ENCODE results near the gene TMEM178A. TPM values are rescaled to one million over a fixed set of nuclear protein-coding genes. Genes with fewer than 3 reads are reported as not detected.

Gene TMEM178A
- total RNA-seq, 1 donor from 2014 or later: 1.6 TPM

DNA sequence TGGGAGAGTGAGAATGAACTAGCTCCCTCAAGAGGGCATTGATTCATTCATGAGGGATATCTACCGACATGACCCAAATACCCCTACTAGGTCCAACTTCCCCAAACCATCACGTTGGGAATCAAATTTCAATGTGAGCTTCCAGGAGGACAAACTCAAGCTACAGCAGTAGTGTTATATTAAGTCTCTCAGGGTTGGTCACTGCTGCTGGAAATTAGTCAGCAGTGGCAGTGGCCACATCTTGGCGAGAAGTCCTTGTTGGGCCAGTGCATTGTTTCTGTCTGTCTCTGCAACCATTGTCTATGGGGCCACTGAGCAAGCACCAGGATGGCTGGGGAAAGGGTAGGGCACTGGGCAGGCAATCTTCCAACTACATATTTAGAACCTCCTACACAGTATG lies 65.8 kb downstream of the TMEM178A start:
- Mint-ChIP-seq H3K27ac (ENCODE audit: unreplicated experiment) (no peak overlapping the region), H3K27me3 (ENCODE audit: unreplicated experiment) (no peaks in the 10 kb centered on the region), H3K9me3 (ENCODE audit: unreplicated experiment) (peaks cover 4% of the 10 kb centered on the region), H3K4me1 (ENCODE audit: unreplicated experiment) (peaks cover 22% of the 10 kb centered on the region), H3K36me3 (ENCODE audit: unreplicated experiment) (peaks cover 19% of the 10 kb centered on the region), H3K4me3 (ENCODE audit: unreplicated experiment) (no peak overlapping the region)
- TF ChIP-seq, protein P1, sequence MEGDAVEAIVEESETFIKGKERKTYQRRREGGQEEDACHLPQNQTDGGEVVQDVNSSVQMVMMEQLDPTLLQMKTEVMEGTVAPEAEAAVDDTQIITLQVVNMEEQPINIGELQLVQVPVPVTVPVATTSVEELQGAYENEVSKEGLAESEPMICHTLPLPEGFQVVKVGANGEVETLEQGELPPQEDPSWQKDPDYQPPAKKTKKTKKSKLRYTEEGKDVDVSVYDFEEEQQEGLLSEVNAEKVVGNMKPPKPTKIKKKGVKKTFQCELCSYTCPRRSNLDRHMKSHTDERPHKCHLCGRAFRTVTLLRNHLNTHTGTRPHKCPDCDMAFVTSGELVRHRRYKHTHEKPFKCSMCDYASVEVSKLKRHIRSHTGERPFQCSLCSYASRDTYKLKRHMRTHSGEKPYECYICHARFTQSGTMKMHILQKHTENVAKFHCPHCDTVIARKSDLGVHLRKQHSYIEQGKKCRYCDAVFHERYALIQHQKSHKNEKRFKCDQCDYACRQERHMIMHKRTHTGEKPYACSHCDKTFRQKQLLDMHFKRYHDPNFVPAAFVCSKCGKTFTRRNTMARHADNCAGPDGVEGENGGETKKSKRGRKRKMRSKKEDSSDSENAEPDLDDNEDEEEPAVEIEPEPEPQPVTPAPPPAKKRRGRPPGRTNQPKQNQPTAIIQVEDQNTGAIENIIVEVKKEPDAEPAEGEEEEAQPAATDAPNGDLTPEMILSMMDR (IDR thresholded peaks at IDR 0.05): no peak
- no peak for DNase-seq (ENCODE audit: extremely low spot score, unreplicated experiment)

DNA sequence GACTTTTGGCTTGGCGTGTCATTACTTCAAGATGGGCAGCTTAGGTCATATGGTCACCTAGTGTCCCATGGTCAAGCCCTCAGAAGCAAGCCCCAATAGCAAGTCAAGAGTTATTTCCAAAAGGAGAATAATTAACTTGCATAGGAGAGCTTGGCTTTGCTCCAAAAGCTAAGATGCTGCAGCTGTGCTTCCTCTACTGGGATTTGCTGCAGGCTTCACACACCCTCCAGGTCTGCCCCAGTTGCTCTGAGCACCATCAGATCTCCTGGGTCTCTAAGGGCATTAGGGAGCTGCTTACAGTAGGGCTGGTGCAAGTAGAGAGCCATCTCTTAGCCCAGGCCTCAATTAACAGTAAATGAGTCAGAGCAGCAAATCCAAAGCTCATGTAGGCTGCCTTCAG lies 66.8 kb downstream of the TMEM178A start:
- no peak for DNase-seq (ENCODE audit: extremely low spot score, unreplicated experiment)
- Mint-ChIP-seq H3K9me3 (ENCODE audit: unreplicated experiment) (peaks cover 4% of the 10 kb centered on the region), H3K27me3 (ENCODE audit: unreplicated experiment) (no peaks in the 10 kb centered on the region), H3K27ac (ENCODE audit: unreplicated experiment) (no peak overlapping the region), H3K4me1 (ENCODE audit: unreplicated experiment) (peaks cover 29% of the 10 kb centered on the region), H3K36me3 (ENCODE audit: unreplicated experiment) (peaks cover 19% of the 10 kb centered on the region), H3K4me3 (ENCODE audit: unreplicated experiment) (no peak overlapping the region)
- TF ChIP-seq, protein P1 (IDR thresholded peaks at IDR 0.05): no peak

DNA sequence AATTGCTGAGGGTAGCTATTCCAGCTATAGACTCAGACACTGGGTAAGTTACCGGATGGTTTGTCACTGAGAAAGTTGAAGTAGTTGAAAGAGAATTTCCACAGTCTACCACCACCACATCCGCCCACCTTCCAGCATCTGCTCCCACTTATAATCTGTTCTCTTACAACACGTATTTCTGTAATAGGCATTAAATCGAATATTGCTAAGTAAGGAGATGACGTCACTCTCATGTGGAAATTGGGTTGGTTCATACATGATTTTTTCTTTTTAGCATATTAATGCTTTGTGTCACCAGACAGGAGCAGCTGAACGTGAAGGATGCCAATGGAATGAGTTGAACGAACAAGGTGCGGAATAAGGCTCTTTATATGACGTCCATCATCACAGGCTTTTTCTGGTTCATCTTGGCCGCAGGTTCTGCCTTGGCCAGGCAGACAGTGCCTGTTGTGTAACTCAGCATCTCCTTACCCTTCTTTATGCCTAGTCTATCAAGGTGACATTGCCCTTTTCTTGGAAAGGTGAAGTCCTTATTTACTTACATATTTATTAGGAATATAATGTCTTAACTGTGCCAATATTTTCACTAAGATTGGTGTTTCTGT lies 67.5 kb downstream of the TMEM178A start:
- H3K36me3 Mint-ChIP-seq (ENCODE audit: unreplicated experiment): peaks cover 22% of the 10 kb centered on the region
- no peak for DNase-seq (ENCODE audit: extremely low spot score, unreplicated experiment)
- peaks cover 32% of the 10 kb centered on the region for H3K4me1 Mint-ChIP-seq (ENCODE audit: unreplicated experiment)

DNA sequence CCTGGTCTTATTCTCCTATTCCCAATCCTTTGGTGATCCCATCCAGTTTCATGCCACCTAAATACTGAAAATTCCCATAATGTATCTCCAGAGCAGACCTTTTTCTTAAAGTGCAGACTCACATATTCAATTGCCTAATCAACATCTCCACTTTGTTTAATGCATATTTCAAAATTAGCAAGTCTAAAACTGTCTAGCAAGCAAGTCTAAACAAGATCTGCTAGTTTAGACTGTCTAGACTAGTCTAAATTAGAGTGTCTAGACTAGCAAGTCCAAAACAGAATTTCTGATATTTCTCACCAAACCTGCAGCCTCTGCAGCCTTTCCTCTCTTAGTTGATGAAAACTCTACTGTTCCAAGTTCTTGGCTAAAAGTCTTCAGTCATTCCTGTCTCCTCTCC lies 68.7 kb downstream of the TMEM178A start:
- Mint-ChIP-seq H3K4me3 (ENCODE audit: unreplicated experiment) (no peak overlapping the region), H3K4me1 (ENCODE audit: unreplicated experiment) (peaks cover 26% of the 10 kb centered on the region), H3K9me3 (ENCODE audit: unreplicated experiment) (peaks cover 4% of the 10 kb centered on the region), H3K27ac (ENCODE audit: unreplicated experiment) (no peak overlapping the region), H3K27me3 (ENCODE audit: unreplicated experiment) (no peaks in the 10 kb centered on the region), H3K36me3 (ENCODE audit: unreplicated experiment) (peaks cover 25% of the 10 kb centered on the region)
- TF ChIP-seq, protein P1 (IDR thresholded peaks at IDR 0.05): no peak
- DNase-seq (ENCODE audit: extremely low spot score, unreplicated experiment): no peak

More for the DNA sequence above, 67.5 kb downstream of the TMEM178A start:
- no peak overlapping the region for H3K4me3 Mint-ChIP-seq (ENCODE audit: unreplicated experiment)
- no peaks in the 10 kb centered on the region for H3K27me3 Mint-ChIP-seq (ENCODE audit: unreplicated experiment)
- TF ChIP-seq, protein P1 (IDR thresholded peaks at IDR 0.05): no peak
- H3K9me3 Mint-ChIP-seq (ENCODE audit: unreplicated experiment): peaks cover 4% of the 10 kb centered on the region
- H3K27ac Mint-ChIP-seq (ENCODE audit: unreplicated experiment): no peak overlapping the region

DNA sequence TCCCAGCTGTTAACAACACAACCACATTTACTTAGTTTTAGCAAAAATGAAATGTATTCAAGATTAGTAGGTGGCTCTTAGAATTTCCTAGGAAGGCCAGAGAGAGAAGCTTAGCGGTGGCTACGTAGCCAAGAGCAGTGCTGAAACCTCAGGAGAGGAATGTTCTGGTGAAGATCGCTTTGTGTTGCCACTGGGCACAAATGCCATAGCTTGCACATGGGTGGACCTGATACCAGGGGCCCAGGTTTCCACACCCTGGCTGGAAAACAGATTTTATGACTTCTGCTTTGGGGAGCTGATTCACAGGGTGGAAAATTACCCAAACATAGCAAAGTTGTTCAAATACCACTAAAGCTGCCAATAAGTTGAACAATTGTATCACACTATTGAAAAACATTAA lies 69.9 kb downstream of the TMEM178A start:
- Mint-ChIP-seq H3K4me1 (ENCODE audit: unreplicated experiment) (peaks cover 26% of the 10 kb centered on the region), H3K9me3 (ENCODE audit: unreplicated experiment) (peaks cover 4% of the 10 kb centered on the region), H3K27ac (ENCODE audit: unreplicated experiment) (no peak overlapping the region), H3K36me3 (ENCODE audit: unreplicated experiment) (peaks cover 27% of the 10 kb centered on the region), H3K27me3 (ENCODE audit: unreplicated experiment) (no peaks in the 10 kb centered on the region), H3K4me3 (ENCODE audit: unreplicated experiment) (no peak overlapping the region)
- DNase-seq (ENCODE audit: extremely low spot score, unreplicated experiment): no peak
- TF ChIP-seq, protein P1 (IDR thresholded peaks at IDR 0.05): no peak
